ENCODE measurements around the gene NISCH.

- no peak for TF ChIP-seq POLR2A (IDR thresholded peaks at IDR 0.05; ENCODE audit: low read length)
- TF ChIP-seq CTCF (IDR thresholded peaks at IDR 0.05) = no peak
- no peak for TF ChIP-seq JUN (IDR thresholded peaks at IDR 0.05)
- no peak for TF ChIP-seq CHD4 (IDR thresholded peaks at IDR 0.05; ENCODE audit: borderline replicate concordance)
- no peak for TF ChIP-seq ZFP36 (IDR thresholded peaks at IDR 0.05; ENCODE audit: borderline replicate concordance, partially characterized antibody)
- no peak for TF ChIP-seq MAX (IDR thresholded peaks at IDR 0.05)
- no peak for TF ChIP-seq RNF2 (IDR thresholded peaks at IDR 0.05; ENCODE audit: borderline replicate concordance, low read depth)
- no peak for TF ChIP-seq RAD21 (conservative IDR thresholded peaks at IDR 0.05 in 1 of 2, IDR thresholded peaks at IDR 0.05 in 1 of 2)
- no peak for TF ChIP-seq POLR2AphosphoS2 (conservative IDR thresholded peaks at IDR 0.05; ENCODE audit: low read length)
These were observed 2.7 kb upstream of the NISCH start for GRCh38 chr3:52452570-52453221.
